ENCODE measurements around the gene TMCO5A.

Gene TMCO5A

DNA sequence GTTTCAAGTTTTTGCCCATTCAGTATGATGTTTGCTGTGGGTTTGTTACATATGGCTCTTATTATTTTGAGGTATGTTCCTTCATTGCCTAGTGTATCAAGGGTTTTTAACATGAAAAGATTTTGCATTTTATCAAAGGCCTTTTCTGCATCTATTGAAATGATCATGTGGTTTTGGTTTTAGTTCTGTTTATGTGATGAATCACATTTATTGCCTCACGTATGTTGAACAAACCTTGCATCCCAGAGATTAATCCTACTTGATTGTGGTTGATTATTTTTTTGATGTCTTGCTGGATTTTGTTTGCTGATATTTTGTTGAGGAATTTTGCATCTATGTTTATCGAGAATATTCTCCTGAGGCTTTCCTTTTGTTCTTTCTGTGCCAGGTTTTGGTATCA lies 39.4 kb downstream of the TMCO5A start:
- no peak for DNase-seq (ENCODE audit: low read depth, low spot score)

DNA sequence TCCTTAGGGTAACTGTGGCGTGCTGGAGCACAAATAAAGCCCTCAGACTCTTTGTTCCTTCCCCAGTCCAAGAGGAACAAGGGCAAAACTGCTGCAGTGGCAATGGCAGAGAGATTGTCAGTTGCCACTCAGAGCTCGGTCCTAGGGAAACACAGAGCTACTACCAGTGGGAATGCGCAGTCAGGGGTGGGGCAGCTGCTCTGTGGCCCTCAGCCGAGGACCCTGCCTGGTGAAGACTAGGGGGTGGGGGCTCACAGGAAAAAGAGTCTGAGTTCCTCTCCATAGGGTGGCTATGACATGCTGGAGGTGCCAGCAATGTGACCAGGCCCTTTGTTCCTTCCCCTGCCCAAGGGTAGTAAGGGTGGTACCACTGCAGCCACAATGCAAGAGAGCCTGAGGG lies 43.8 kb downstream of the TMCO5A start:
- no peak for DNase-seq (ENCODE audit: low read depth, low spot score)

DNA sequence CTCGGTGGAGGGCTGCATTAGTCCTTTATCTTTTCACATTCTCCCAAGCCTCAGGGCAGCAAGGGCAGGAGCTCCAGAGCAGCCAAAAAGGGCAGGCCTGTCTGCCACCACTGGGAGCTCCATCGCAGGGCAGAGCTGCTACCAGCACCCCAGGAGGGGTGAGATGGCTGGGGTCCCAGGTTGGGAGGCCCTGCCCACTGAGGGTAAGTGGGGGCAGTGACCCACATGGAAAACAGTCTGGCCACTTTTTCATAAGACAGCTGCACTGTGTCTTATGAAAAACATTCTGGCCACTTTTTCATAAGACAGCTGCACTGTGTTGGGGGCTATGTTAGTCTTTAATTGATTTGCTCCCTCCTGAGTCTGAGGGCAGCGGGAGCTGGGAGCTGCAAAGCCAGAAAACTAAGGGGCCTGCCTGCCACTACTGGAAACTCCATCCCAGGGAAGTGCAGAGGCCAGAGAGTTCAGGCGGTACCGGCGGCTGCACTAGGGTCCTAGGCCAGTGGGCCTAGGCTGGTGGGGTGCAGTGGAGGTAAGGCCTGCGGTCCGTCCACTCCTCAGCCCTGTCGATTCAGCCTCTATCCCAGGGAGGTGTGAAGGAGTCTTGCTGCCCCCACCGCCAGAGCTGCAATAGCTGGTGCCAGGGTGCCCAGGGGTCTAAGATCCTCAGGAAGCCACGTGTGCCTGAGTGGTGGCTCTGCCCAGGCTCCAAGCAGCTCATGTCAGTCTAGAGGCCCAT lies 45.4 kb downstream of the TMCO5A start:
- no peak for DNase-seq (ENCODE audit: low read depth, low spot score)

DNA sequence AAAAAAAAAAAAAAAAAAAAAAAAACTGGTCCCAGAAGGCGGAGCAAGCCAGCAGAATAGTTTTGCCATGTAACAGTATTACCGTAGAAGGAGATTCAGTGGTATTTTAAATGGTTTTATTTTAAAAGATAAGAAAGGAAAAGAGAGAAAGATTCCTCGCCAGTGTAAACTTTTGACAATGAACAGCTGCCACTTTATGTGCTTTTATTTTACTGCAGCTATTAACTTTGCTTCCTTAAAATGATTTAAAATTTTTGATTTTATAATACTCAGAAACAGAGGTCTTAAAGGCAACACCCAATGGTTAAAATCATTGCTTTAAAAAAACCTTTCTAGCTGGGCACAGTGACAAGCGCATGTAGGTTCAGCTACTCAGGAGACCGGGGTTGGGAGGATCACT lies 46.8 kb downstream of the TMCO5A start:
- no peak for DNase-seq (ENCODE audit: low read depth, low spot score)

DNA sequence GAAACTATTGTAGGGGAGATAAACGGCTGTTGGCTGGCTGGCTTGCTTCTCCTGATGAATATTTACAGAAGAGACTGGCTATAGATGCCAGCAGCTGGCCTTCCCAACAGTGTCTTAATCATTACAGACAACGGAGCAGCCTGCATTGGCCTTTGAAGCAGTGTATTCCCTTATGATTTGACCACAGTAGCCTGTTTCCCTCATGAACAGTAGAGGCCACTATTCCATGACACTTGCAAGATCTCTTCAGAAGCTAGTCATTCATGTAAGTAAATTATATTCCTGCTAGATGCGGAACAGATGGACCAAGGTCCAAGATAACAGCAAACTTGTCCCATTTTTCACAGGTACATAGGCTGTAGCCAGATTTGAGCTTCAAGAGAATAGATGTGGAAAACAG lies 47.3 kb downstream of the TMCO5A start:
- no peak for DNase-seq (ENCODE audit: low read depth, low spot score)

DNA sequence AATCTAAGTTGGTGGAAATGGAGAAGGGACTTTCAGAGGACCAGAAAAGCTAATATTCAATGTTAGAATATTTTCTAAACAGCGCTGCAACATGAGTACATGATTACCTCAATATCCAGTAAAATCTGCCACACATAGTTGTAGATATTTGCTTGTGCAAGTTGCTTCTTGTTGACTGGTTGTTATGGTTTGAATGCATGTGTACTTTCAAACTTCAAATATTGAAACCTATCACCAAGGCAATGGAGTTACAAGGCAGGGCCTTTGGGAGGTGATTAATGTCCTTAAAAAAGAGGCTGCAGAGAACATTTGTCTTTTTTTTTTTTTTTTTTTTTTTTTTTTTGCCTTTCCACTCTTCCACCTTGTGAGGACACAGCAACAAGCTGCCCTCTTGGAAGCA lies 49.9 kb downstream of the TMCO5A start:
- DNase-seq (ENCODE audit: low read depth, low spot score): no peak

DNA sequence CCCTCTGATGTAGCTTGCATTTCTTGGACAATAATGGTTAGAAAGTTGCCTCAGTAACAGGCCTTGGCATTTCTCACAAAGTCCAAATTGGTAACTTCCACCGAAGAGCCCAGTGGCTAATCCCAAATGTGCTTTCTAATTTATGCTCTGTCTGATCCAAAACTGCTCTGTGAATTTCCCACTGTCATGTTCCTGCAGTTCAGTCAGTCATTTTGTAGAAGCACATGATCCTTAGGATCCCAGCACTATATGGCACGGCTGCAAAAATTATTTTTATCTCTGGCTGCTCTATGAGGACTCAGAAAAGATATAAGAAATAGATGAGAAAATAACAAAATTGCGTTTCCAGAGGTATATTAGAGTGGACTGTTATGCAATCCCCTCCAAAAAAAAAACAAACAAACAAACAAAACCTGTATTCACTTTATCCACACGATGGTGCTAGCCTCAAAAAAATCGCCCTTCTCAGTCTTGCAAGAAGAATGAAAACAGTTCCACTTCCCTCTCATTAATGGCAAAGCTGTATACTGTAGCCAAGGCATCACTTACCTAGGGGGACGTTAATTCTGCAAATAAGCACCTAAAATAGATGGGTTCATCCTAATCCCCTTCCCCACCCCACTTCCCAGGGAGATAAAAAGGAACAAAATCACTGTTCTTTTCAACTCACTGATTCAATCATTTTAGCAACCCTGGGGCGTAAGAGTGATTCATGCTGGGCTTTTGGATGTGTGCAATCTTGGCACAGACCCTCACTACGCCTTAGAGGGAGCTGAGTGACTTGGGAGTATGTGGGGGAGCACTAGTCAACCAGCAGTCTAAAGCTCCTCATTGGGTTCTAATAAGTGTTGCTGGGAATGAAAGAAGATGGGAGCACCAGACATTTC lies 61.3 kb downstream of the TMCO5A start:
- peak; percentile 10 for DNase-seq (ENCODE audit: low read depth, low spot score)

Data from brain pericyte (primary cell).